Left ventricle myocardium inferior (tissue), 1 donor: Measurements from ENCODE around the gene HOXA13. TPM values are rescaled to one million over a fixed set of nuclear protein-coding genes. Genes with fewer than 3 reads are reported as not detected.

Experiments used
- DNase-seq: peaks from one replicate; pipeline ENCODE4 v3.0.0-alpha.2; 2020
- H3K27ac ChIP-seq: fragments of 200-600 bp; replicated peaks from 2 replicates; pipeline ENCODE4 v1.8.0; 2021
- H3K27me3 ChIP-seq: fragments of 200-600 bp; 2 replicates; pipeline ENCODE4 v1.8.0; 2021; ENCODE audit warnings: low read depth
- H3K36me3 ChIP-seq: fragments of 200-600 bp; 2 replicates; pipeline ENCODE4 v1.8.0; 2021
- H3K4me1 ChIP-seq: fragments of 200-600 bp; 2 replicates; pipeline ENCODE4 v1.8.0; 2021
- H3K4me3 ChIP-seq: fragments of 200-600 bp; 2 replicates; pipeline ENCODE4 v1.8.0; 2021; ENCODE audit warnings: mild to moderate bottlenecking, moderate library complexity
- H3K9me3 ChIP-seq: fragments of 200-600 bp; replicated peaks from 2 replicates; pipeline ENCODE4 v1.8.0; 2021
- CTCF ChIP-seq: fragments of 200-600 bp; IDR thresholded peaks from 2 replicates; pipeline ENCODE4 v1.8.0; 2021; ENCODE audit warnings: antibody characterized with exemption, mild to moderate bottlenecking, borderline replicate concordance
- intact Hi-C: fragments of 100-400 bp; cut with micrococcal nuclease; formaldehyde crosslinking; loops from one replicate; pipeline ENCODE4 v1.11.0; 2022
- total RNA-seq: library from RNA; stranded (reverse); fragmentation: NEBNext Ultra II Directional; extraction: Animal tissue kit (Norgen Biotek cat#: 25700); gene quantifications from one replicate; pipeline ENCODE4 v1.2.1, GENCODE V29; 2021
- donor health status: DM: no; HTN: yes; CAD: no; lungs with severe emphysema.

Gene HOXA13
- total RNA-seq, 1 donor from 2014 or later: not detected

- intact Hi-C loops: loop anchor here (5.0 kb wide), 1 partner anchor 879 kb away; no protein-coding TSS in a partner anchor
- Histone ChIP-seq H3K27ac (no peak overlapping the region), H3K9me3 (no peaks in the 10 kb centered on the region), H3K4me1 (peaks cover 37% of the 10 kb centered on the region), H3K27me3 (peaks cover 99% of the 10 kb centered on the region), H3K4me3 (peak overlapping the region; percentile 43), H3K36me3 (no peaks in the 10 kb centered on the region)
- DNase-seq: no peak
- TF ChIP-seq CTCF: no peak
Measured at GRCh38 chr7:27198138-27198841, 1.6 kb downstream of the HOXA13 start.

GRCh38 chr7:27197137-27198042 is 2.5 kb downstream of the HOXA13 start:
- intact Hi-C loops: loop anchor here (5.0 kb wide), 1 partner anchor 880 kb away; no protein-coding TSS in a partner anchor
- TF ChIP-seq CTCF: no peak

GRCh38 chr7:27196287-27196767 is 3.6 kb downstream of the HOXA13 start:
- intact Hi-C loops: loop anchor here (5.0 kb wide), 1 partner anchor 881 kb away; no protein-coding TSS in a partner anchor
- H3K27ac ChIP-seq: no peak overlapping the region
- no peaks in the 10 kb centered on the region for H3K9me3 ChIP-seq
- no peak overlapping the region for H3K4me3 ChIP-seq
- peaks cover 99% of the 10 kb centered on the region for H3K27me3 ChIP-seq
- no peaks in the 10 kb centered on the region for H3K36me3 ChIP-seq
- DNase-seq: peak; percentile 83
- peak; percentile 84 for TF ChIP-seq CTCF
- peaks cover 44% of the 10 kb centered on the region for H3K4me1 ChIP-seq

More at GRCh38 chr7:27197137-27198042, 2.5 kb downstream of the HOXA13 start:
- H3K4me1 ChIP-seq: peaks cover 45% of the 10 kb centered on the region
- no peaks in the 10 kb centered on the region for H3K36me3 ChIP-seq
- H3K9me3 ChIP-seq: no peaks in the 10 kb centered on the region
- no peak overlapping the region for H3K4me3 ChIP-seq
- peaks cover 99% of the 10 kb centered on the region for H3K27me3 ChIP-seq
- H3K27ac ChIP-seq: no peak overlapping the region
- no peak for DNase-seq

GRCh38 chr7:27194686-27195379 is 5.1 kb downstream of the HOXA13 start:
- H3K36me3 ChIP-seq: no peaks in the 10 kb centered on the region
- peaks cover 32% of the 10 kb centered on the region for H3K4me1 ChIP-seq

More at GRCh38 chr7:27194686-27195379, 5.1 kb downstream of the HOXA13 start:
- no peak overlapping the region for H3K4me3 ChIP-seq
- H3K27ac ChIP-seq: no peak overlapping the region
- intact Hi-C loops: loop anchor here (5.0 kb wide), 1 partner anchor 882 kb away; no protein-coding TSS in a partner anchor
- peaks cover 99% of the 10 kb centered on the region for H3K27me3 ChIP-seq
- DNase-seq: no peak
- TF ChIP-seq CTCF: no peak
- no peaks in the 10 kb centered on the region for H3K9me3 ChIP-seq
